Stimulated activated CD4-positive, alpha-beta T cell treated with anti-CD3 and anti-CD28 coated beads, Interleukin-12 subunit alpha, Interleukin-12 subunit beta, amount 100 ng/mL, for 24 hours (primary cell): ENCODE measurements around the gene PDCD11.

Source experiments
- DNase-seq, 2 experiments: peaks; one replicate each; pipeline ENCODE4 v3.0.0-alpha.2; 2020; ENCODE audit warnings: low read depth in 2 of 2

PDCD11 gene

GRCh38 chr10:103417601-103418000 lies 21.2 kb downstream of the PDCD11 start:
- DNase-seq = no peak

GRCh38 chr10:103419101-103419500 lies 22.7 kb downstream of the PDCD11 start:
- no peak for DNase-seq

- DNase-seq = no peak
These were observed 27.3 kb downstream of the PDCD11 start for GRCh38 chr10:103423748-103424147.

GRCh38 chr10:103427866-103428265 lies 31.4 kb downstream of the PDCD11 start:
- DNase-seq = no peak

- DNase-seq = no peak
These were observed 32.7 kb downstream of the PDCD11 start for GRCh38 chr10:103428989-103429643.

- DNase-seq = no peak
These were observed 33.2 kb downstream of the PDCD11 start for GRCh38 chr10:103429647-103430046.

GRCh38 chr10:103431902-103432301 lies 35.5 kb downstream of the PDCD11 start:
- DNase-seq = no peak

GRCh38 chr10:103433858-103434257 lies 37.4 kb downstream of the PDCD11 start:
- no peak for DNase-seq

GRCh38 chr10:103439776-103440175 lies 43.4 kb downstream of the PDCD11 start:
- DNase-seq = no peak

GRCh38 chr10:103440416-103440815 lies 44.0 kb downstream of the PDCD11 start:
- no peak for DNase-seq

GRCh38 chr10:103441206-103441605 lies 44.8 kb downstream of the PDCD11 start:
- DNase-seq = no peak

- DNase-seq = no peak
These were observed 45.2 kb downstream of the PDCD11 start for GRCh38 chr10:103441611-103442010.

- no peak for DNase-seq
These were observed 45.6 kb downstream of the PDCD11 start for GRCh38 chr10:103442031-103442461.

- no peak for DNase-seq
These were observed 47.2 kb downstream of the PDCD11 start for GRCh38 chr10:103443475-103444185.

GRCh38 chr10:103444478-103444877 lies 48.1 kb downstream of the PDCD11 start:
- no peak for DNase-seq

GRCh38 chr10:103445366-103445765 lies 48.9 kb downstream of the PDCD11 start:
- no peak for DNase-seq

GRCh38 chr10:103445767-103446567 lies 49.5 kb downstream of the PDCD11 start:
- DNase-seq = no peak

- DNase-seq = no peak
These were observed 50.8 kb downstream of the PDCD11 start for GRCh38 chr10:103447187-103447586.

- DNase-seq = no peak
These were observed 52.3 kb downstream of the PDCD11 start for GRCh38 chr10:103448746-103449145.

- no peak for DNase-seq
These were observed 53.0 kb downstream of the PDCD11 start for GRCh38 chr10:103449208-103450144.

- no peak for DNase-seq
These were observed 53.8 kb downstream of the PDCD11 start for GRCh38 chr10:103450201-103450695.
